HepG2 (cell line): ENCODE measurements around the gene CTCF. TPM values are rescaled to one million over a fixed set of nuclear protein-coding genes. Genes with fewer than 3 reads are reported as not detected.

ENCODE experiments used
- ATAC-seq: fragments of 200-7000 bp; cut with Tn5 transposase; 3 replicates; pipeline ENCODE4 v1.9.1; 2020; ENCODE audit warnings: mild to moderate bottlenecking, moderate library complexity
- BruUV-seq: library from RNA; stranded (reverse); fragments of 400-500 nt; replicated peaks from 2 replicates; lab custom pipeline; 2021; lab: Mats Ljungman, UMichigan
- CTCF ChIA-PET: fragments of 300-600 bp; formaldehyde crosslinking; extraction: SDS; loops from one replicate; lab custom pipeline; 2021; ENCODE audit warnings: low total read pairs, inconsistent platforms, low intra/inter-chr PET ratio; lab: Yijun Ruan, JAX
- POLR2A ChIA-PET: fragments of 350-600 bp; sonication (Branson Sonifier 250); formaldehyde crosslinking; loops from one replicate; lab custom pipeline; 2020; ENCODE audit warnings: antibody characterized with exemption, inconsistent platforms; lab: Yijun Ruan, JAX
- DNase-seq: peaks from one replicate; pipeline ENCODE4 v3.0.0-alpha.2; 2015; ENCODE audit warnings: low spot score
- FAIRE-seq: peaks from 3 replicates; lab custom pipeline; 2011; peaks lifted over from hg19 to GRCh38; lab: Jason Lieb, UNC
- H2AFZ ChIP-seq: one replicate; pipeline ENCODE4 v1.6.1; 2011; ENCODE audit warnings: low read length, inconsistent platforms
- H3K27ac ChIP-seq: fragments of 300-600 bp; 3 replicates; pipeline ENCODE4 v1.8.0; 2011; ENCODE audit warnings: mixed run types, mild to moderate bottlenecking, mixed read lengths, low read length, inconsistent platforms; ENCODE audit not compliant: insufficient read depth; ENCODE audit errors: extremely low read length
- H3K27me3 ChIP-seq, 2 experiments: fragments of 200-600 bp in 1 of 2; 2 replicates in 1 of 2; 3 replicates in 1 of 2; pipeline versions ENCODE4 v1.6.0 to v1.8.0; 2011; ENCODE audit warnings: low read length in 2 of 2, mild to moderate bottlenecking in 2 of 2, moderate library complexity in 2 of 2, inconsistent platforms in 1 of 2; ENCODE audit not compliant: insufficient read depth in 2 of 2, control insufficient read depth in 1 of 2
- H3K36me3 ChIP-seq, 2 experiments: fragments of 200-600 bp in 1 of 2; replicated peaks in 1 of 2; 2 replicates in 1 of 2; 3 replicates in 1 of 2; pipeline versions ENCODE4 v1.5.1 to v1.8.0; 2011; ENCODE audit warnings: low read length in 2 of 2, inconsistent platforms in 1 of 2; ENCODE audit not compliant: insufficient read depth in 2 of 2, control insufficient read depth in 1 of 2
- H3K4me1 ChIP-seq: 2 replicates; pipeline ENCODE4 v1.5.1; 2012; ENCODE audit warnings: low read length, inconsistent platforms; ENCODE audit not compliant: insufficient read depth
- H3K4me2 ChIP-seq: 2 replicates; pipeline ENCODE4 v1.6.0; 2011; ENCODE audit warnings: low read depth, low read length, inconsistent platforms
- H3K4me3 ChIP-seq, 3 experiments: fragments of 200-600 bp in 1 of 3; sonication (generic), shearing (Covaris generic) in 1 of 3; replicated peaks in 1 of 3; 2 replicates each; pipeline ENCODE4 v1.5.1; 2011 to 2016; ENCODE audit warnings: low read length in 3 of 3, inconsistent platforms in 2 of 3, low read depth in 2 of 3, mild to moderate bottlenecking in 2 of 3, control low read depth in 1 of 3, mixed read lengths in 1 of 3; ENCODE audit not compliant: insufficient read depth in 1 of 3
- H3K79me2 ChIP-seq: one replicate; pipeline ENCODE4 v1.6.1; 2011; ENCODE audit warnings: low read length, inconsistent platforms; ENCODE audit not compliant: insufficient read depth
- H3K9ac ChIP-seq: 2 replicates; pipeline ENCODE4 v1.6.0; 2011; ENCODE audit warnings: mild to moderate bottlenecking, low read depth, low read length, inconsistent platforms; ENCODE audit not compliant: insufficient read depth
- H3K9me3 ChIP-seq: 2 replicates; pipeline ENCODE4 v1.5.1; 2012; ENCODE audit warnings: mild to moderate bottlenecking, low read length
- H4K20me1 ChIP-seq: 2 replicates; pipeline ENCODE4 v1.6.0; 2011; ENCODE audit warnings: inconsistent platforms, mild to moderate bottlenecking, low read length, moderate library complexity; ENCODE audit not compliant: insufficient read depth
- ARNT ChIP-seq: fragments of 450-650 bp; IDR thresholded peaks from 2 replicates; pipeline ENCODE4 v1.6.1; 2017
- ATF6 ChIP-seq: sonication (generic); formaldehyde crosslinking; conservative IDR thresholded peaks from 2 replicates; pipeline ENCODE4 v1.4.0; 2020; ENCODE audit warnings: missing genetic modification reagents
- HES4 ChIP-seq: sonication (generic); formaldehyde crosslinking; IDR thresholded peaks from 2 replicates; pipeline ENCODE4 v1.9.0; 2021; ENCODE audit warnings: mild to moderate bottlenecking, missing genetic modification reagents, borderline replicate concordance
- POLR2AphosphoS2 ChIP-seq: IDR thresholded peaks from 2 replicates; pipeline ENCODE4 v1.6.1; 2011; ENCODE audit warnings: low read depth, low read length, improper control_type of control experiment
- PRPF4 ChIP-seq: fragments of 200-400 bp; formaldehyde crosslinking; IDR thresholded peaks from 2 replicates; pipeline ENCODE4 v1.6.1; 2016; ENCODE audit warnings: low read length, low read depth; ENCODE audit not compliant: poor library complexity, severe bottlenecking
- TBX2 ChIP-seq: sonication (generic); formaldehyde crosslinking; IDR thresholded peaks from 2 replicates; pipeline ENCODE4 v1.5.0; 2020; ENCODE audit warnings: missing genetic modification reagents, mild to moderate bottlenecking, borderline replicate concordance
- THAP11 ChIP-seq: IDR thresholded peaks from 2 replicates; pipeline ENCODE4 v1.6.1; 2016; ENCODE audit warnings: missing biosample characterization, missing genetic modification reagents
- ZBTB25 ChIP-seq: IDR thresholded peaks from 2 replicates; pipeline ENCODE4 v1.6.1; 2018; ENCODE audit warnings: missing genetic modification reagents
- ZBTB26 ChIP-seq: IDR thresholded peaks from 2 replicates; pipeline ENCODE4 v1.6.1; 2016; ENCODE audit warnings: missing compliant biosample characterization, missing genetic modification reagents, borderline replicate concordance
- ZIK1 ChIP-seq: sonication (generic); formaldehyde crosslinking; IDR thresholded peaks from 2 replicates; pipeline ENCODE4 v1.5.0; 2020; ENCODE audit warnings: mild to moderate bottlenecking, low read depth, missing genetic modification reagents, borderline replicate concordance
- ZNF230 ChIP-seq: sonication (generic); formaldehyde crosslinking; IDR thresholded peaks from 2 replicates; pipeline ENCODE4 v1.4.0; 2020; ENCODE audit warnings: mild to moderate bottlenecking, missing genetic modification reagents
- ZNF607 ChIP-seq: sonication (generic); formaldehyde crosslinking; IDR thresholded peaks from 2 replicates; pipeline ENCODE4 v1.5.1; 2020; ENCODE audit warnings: missing genetic modification reagents, mild to moderate bottlenecking, borderline replicate concordance
- ZNF775 ChIP-seq: sonication (generic); formaldehyde crosslinking; IDR thresholded peaks from 2 replicates; pipeline ENCODE4 v1.4.0; 2020; ENCODE audit warnings: missing genetic modification reagents, mild to moderate bottlenecking, moderate library complexity, borderline replicate concordance
- ZUFSP ChIP-seq: sonication (generic); formaldehyde crosslinking; IDR thresholded peaks from 2 replicates; pipeline ENCODE4 v1.9.0; 2021; ENCODE audit warnings: missing genetic modification reagents, mild to moderate bottlenecking, borderline replicate concordance
- WGBS: methylation state at CpG from one replicate; pipeline ENCODE4 v1.1.6; 2017; ENCODE audit warnings: low lambda C conversion rate; 5-methylcytosine and 5-hydroxymethylcytosine counted together
- in situ Hi-C: cut with HindIII; loops from 2 replicates; pipeline ENCODE4 v1.10.0; 2017; ENCODE audit warnings: low pct_unique_long_range_greater_than_20kb; ENCODE audit not compliant: extremely low pct_ligation_motif_present
- intact Hi-C: fragments of 100-400 bp; cut with micrococcal nuclease; formaldehyde crosslinking; loops from one replicate; pipeline ENCODE4 v1.10.0; 2022; ENCODE audit not compliant: unreplicated experiment
- polyA plus RNA-seq, 8 experiments: library from polyadenylated mRNA; depleted of rRNA in 3 of 8; stranded (reverse) in 7 of 8; unstranded in 1 of 8; fragments of >200 nt; fragmentation: Illumina TruSeq in 4 of 8; extraction: Trizol in 4 of 8; gene quantifications; 2 replicates each; pipeline versions ENCODE4 v1.2.1 to v1.2.3, GENCODE V29; 2011 to 2016; ENCODE audit warnings: low read depth in 4 of 8, missing spikeins in 1 of 8, mixed read lengths in 1 of 8; ENCODE audit not compliant: insufficient read depth in 1 of 8
- total RNA-seq, 5 experiments: library from RNA; depleted of rRNA; stranded (reverse); fragments of >200 nt; fragmentation: Illumina TruSeq; extraction: Trizol; gene quantifications; 2 replicates each; pipeline ENCODE4 v1.2.3, GENCODE V29; 2016; ENCODE audit warnings: low read depth in 1 of 5

Gene CTCF
- total and polyA plus RNA-seq, 2 of the 13 experiments (the other 11 are each of a cell fraction or from before 2014, with no cell fraction given), result 19.5 to 37.5 TPM

GRCh38 chr16:67652578-67653127 lies 90.3 kb downstream of the CTCF start:
- intact Hi-C loops, result no loop called here
- peaks cover 2 to 4% of the 10 kb centered on the region in 2 experiments; a peak in 2 of 5 replicates for H3K36me3 ChIP-seq
- peak overlapping the region; percentile 92 for H3K4me2 ChIP-seq
- peak overlapping the region; percentile 59 to 78 (median 76); a peak in 5 of 6 replicates for H3K4me3 ChIP-seq
- no peak for DNase-seq
- no peak overlapping the region for H3K27ac ChIP-seq
- peaks cover 25% of the 10 kb centered on the region; the same call in 1 of the 2 replicates for H3K4me1 ChIP-seq
- no TSS peak for BruUV-seq
- ChIA-PET CTCF (interaction anchor here (1.6 kb wide), 1 partner anchor 15 kb away, joined by 8 read pairs; no protein-coding TSS in a partner anchor), POLR2A (no interaction called here)
- no peak overlapping the region for H2AFZ ChIP-seq
- FAIRE-seq, result no peak
- no CpG with 5 or more reads among the region's 59 CpGs for WGBS
- H3K79me2 ChIP-seq, result no peaks in the 10 kb centered on the region
- peak; percentile 7 for ATAC-seq
- H3K9me3 ChIP-seq, result no peaks in the 10 kb centered on the region
- peaks cover 9 to 61% of the 10 kb centered on the region in 2 experiments for H3K27me3 ChIP-seq
- in situ Hi-C loops, result no loop called here
- peaks cover 11% of the 10 kb centered on the region for H4K20me1 ChIP-seq
- H3K9ac ChIP-seq, result no peak overlapping the region
- no peak; the same call in 1 of the 2 replicates for TF ChIP-seq ZBTB25 (CRISPR knock-in tag)
- no peak for TF ChIP-seq PRPF4
- TF ChIP-seq HES4, result peak; percentile 77; the same call in 1 of the 2 replicates
- no peak for TF ChIP-seq ARNT
- TF ChIP-seq ZNF607 (CRISPR knock-in tag), result peak; percentile 45; the same call in 1 of the 2 replicates
- TF ChIP-seq ATF6 (CRISPR knock-in tag), result no peak
- no peak for TF ChIP-seq ZIK1 (CRISPR knock-in tag)
- 0 out of 2 replicates have a peak, but pooled peaks have one; percentile 39 for TF ChIP-seq TBX2 (CRISPR knock-in tag)
- TF ChIP-seq ZNF230, result no peak
- peak; percentile 30; the same call in 1 of the 2 replicates for TF ChIP-seq THAP11 (CRISPR knock-in tag)
- TF ChIP-seq ZNF775 (CRISPR knock-in tag), result no peak
- TF ChIP-seq ZUFSP (CRISPR knock-in tag), result no peak
- TF ChIP-seq POLR2AphosphoS2, result no peak
- no peak for TF ChIP-seq ZBTB26 (CRISPR knock-in tag)
